Activated B cell treated with CpG ODN at 0.5 μM for 24 hours (primary cell): ENCODE results near the gene SRGAP3. TPM values are rescaled to one million over a fixed set of nuclear protein-coding genes. Genes with fewer than 3 reads are reported as not detected.

Experiments
- ATAC-seq: fragments of 200-7000 bp; cut with Tn5 transposase; one replicate; pipeline ENCODE4 v1.10.0; 2021; ENCODE audit warnings: low read depth, mild to moderate bottlenecking, moderate library complexity
- CTCF ChIA-PET: fragments of 350-600 bp; sonication (Branson Sonifier 250); formaldehyde crosslinking; loops from one replicate; lab custom pipeline; 2021; ENCODE audit warnings: antibody characterized with exemption; lab: Charles Lee
- POLR2A ChIA-PET: fragments of 350-600 bp; sonication (Branson Sonifier 250); formaldehyde crosslinking; loops from one replicate; lab custom pipeline; 2021; ENCODE audit warnings: antibody characterized with exemption; lab: Charles Lee
- DNase-seq: peaks from one replicate; pipeline ENCODE4 v3.0.0; 2022
- H3K27ac Mint-ChIP-seq: one replicate; pipeline ENCODE4 v1.8.0; 2020; ENCODE audit warnings: mixed read lengths
- H3K27me3 Mint-ChIP-seq: one replicate; pipeline ENCODE4 v1.8.0; 2021; ENCODE audit warnings: mixed read lengths
- H3K36me3 Mint-ChIP-seq: one replicate; pipeline ENCODE4 v1.8.0; 2021; ENCODE audit warnings: low read depth, mixed read lengths
- H3K4me1 Mint-ChIP-seq: one replicate; pipeline ENCODE4 v1.8.0; 2021; ENCODE audit warnings: mixed read lengths
- H3K4me3 Mint-ChIP-seq: one replicate; pipeline ENCODE4 v1.8.0; 2020; ENCODE audit warnings: mild to moderate bottlenecking, mixed read lengths
- H3K9me3 Mint-ChIP-seq: one replicate; pipeline ENCODE4 v1.8.0; 2020; ENCODE audit warnings: mixed read lengths
- intact Hi-C: fragments of 100-400 bp; cut with micrococcal nuclease; formaldehyde crosslinking; loops from one replicate; pipeline ENCODE4 v1.15.1; 2024
- total RNA-seq: library from RNA; stranded (reverse); gene quantifications from 2 replicates; pipeline ENCODE4 v1.2.3, GENCODE V29; 2022
- TF ChIP-seq, protein P1 (sequence below): fragments of 200-600 bp; IDR thresholded peaks from one replicate; pipeline ENCODE4 v1.8.0; 2022; ENCODE audit warnings: antibody characterized with exemption, mild to moderate bottlenecking

Gene SRGAP3
- total RNA-seq, 1 donor from 2014 or later, result 0.58 TPM

DNA sequence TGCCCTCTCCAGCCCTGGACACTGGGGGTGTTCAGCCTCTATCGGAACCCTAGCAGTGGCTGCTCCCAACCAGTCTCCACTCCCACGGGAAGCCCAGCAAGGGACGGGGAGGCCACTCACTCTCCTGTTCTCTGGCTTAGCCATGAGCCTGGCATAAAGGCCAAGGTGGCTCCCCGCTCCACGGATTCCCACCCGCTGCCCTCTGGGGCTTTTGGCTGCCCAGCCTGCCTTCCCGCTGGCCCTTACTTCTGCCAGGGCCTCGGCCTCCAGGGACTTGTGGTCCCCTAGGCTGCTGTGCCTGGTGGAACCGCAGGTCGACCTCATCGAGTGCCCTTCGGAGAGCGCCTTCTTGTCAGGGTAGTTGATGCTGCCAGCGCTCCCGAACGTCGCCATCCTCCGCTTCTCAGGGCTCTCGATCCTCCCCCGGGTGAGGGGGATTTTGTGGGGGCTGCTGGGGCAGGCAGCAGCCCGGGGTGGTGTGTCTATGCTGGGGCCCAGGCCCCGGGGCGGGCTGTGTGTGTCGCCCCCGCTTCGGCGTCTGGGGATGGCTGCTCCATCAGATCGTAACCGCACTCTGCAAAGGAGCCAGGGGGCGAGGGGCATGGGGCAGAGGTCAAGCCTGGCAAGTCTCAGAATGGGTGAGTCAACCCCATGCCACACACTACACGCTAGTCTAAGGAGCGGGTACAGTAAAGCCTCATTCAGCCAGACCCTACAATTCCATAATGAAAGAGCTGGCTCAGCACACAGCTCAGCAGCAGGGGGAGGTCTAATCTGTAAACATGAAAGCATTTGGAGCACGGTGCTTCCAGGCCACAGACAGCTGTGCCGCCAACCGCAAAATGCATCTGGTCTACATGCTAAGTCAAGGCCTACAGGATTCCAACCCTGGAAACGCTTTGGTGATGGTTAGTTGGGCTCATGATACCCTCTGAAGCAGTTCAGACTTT is 258.9 kb downstream of the SRGAP3 start:
- H3K27me3 Mint-ChIP-seq, result peaks cover 2% of the 10 kb centered on the region
- no peak overlapping the region for H3K4me3 Mint-ChIP-seq
- intact Hi-C loops, result no loop called here
- TF ChIP-seq, protein P1, sequence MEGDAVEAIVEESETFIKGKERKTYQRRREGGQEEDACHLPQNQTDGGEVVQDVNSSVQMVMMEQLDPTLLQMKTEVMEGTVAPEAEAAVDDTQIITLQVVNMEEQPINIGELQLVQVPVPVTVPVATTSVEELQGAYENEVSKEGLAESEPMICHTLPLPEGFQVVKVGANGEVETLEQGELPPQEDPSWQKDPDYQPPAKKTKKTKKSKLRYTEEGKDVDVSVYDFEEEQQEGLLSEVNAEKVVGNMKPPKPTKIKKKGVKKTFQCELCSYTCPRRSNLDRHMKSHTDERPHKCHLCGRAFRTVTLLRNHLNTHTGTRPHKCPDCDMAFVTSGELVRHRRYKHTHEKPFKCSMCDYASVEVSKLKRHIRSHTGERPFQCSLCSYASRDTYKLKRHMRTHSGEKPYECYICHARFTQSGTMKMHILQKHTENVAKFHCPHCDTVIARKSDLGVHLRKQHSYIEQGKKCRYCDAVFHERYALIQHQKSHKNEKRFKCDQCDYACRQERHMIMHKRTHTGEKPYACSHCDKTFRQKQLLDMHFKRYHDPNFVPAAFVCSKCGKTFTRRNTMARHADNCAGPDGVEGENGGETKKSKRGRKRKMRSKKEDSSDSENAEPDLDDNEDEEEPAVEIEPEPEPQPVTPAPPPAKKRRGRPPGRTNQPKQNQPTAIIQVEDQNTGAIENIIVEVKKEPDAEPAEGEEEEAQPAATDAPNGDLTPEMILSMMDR, result no peak
- H3K36me3 Mint-ChIP-seq, result no peaks in the 10 kb centered on the region
- DNase-seq (no peak), ATAC-seq (no peak)
- ChIA-PET CTCF (no interaction called here), POLR2A (no interaction called here)
- no peaks in the 10 kb centered on the region for H3K9me3 Mint-ChIP-seq
- peaks cover 5% of the 10 kb centered on the region for H3K4me1 Mint-ChIP-seq
- H3K27ac Mint-ChIP-seq, result no peak overlapping the region

DNA sequence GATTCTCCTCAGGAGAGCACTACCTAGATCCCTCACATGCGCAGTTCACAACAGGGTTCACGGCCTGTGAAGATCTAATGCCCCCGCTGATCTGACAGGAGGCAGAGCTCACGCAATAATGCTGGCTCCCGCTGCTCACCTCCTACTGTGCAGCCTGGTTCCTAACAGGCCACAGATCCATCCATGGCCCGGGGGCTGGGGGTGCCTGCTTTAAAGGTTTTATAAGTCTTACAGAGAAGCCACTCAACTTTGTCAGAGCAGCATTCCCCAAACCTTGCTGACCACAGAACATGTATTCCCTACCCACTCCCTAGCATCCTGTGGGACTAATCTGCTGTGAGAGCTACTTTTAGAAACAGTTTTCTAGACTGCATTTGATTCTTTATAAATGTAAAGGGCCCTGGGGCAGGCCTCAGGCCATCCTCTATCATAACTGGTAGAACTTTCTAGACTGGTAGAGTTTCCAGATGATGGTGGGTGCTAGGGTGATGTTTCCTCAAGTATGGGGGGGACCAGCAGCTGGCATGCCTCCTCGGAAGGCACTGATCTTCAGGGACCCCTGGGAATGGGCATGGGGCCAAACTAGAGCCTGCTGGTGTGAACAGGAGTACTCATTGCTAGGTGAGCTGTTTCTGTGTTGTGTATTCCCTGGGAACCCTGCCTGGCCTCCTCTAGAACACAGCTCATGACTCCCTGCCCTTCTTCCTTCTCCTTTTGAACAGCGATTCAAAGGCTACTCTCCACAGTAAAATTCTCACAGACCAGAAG is 260.5 kb downstream of the SRGAP3 start:
- TF ChIP-seq, protein P1, result no peak
- no peak overlapping the region for H3K27ac Mint-ChIP-seq
- no peak overlapping the region for H3K4me3 Mint-ChIP-seq
- no peak for ATAC-seq
- CTCF ChIA-PET, result interaction anchor here (1.8 kb wide), 1 partner anchor 313 kb away, joined by 16 read pairs; no protein-coding TSS in a partner anchor
- POLR2A ChIA-PET, result no interaction called here
- no peaks in the 10 kb centered on the region for H3K9me3 Mint-ChIP-seq
- H3K36me3 Mint-ChIP-seq, result no peaks in the 10 kb centered on the region
- intact Hi-C loops, result loop anchor here (1.0 kb wide), 1 partner anchor 313 kb away; no protein-coding TSS in a partner anchor
- DNase-seq, result no peak
- peaks cover 2% of the 10 kb centered on the region for H3K27me3 Mint-ChIP-seq
- H3K4me1 Mint-ChIP-seq, result peaks cover 5% of the 10 kb centered on the region

DNA sequence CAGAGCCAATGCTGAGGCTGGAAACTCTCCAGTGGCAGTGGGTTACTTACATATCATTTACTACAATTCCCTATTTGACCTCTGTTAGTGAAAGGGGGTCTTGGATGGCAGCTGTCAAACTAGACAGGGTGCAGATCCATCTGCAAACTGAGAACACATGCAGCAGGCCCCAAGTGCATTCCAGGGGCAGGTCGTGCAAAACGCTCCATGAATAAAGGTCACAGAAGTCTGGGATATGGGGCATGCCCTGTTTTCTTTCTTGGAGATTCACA is 261.1 kb downstream of the SRGAP3 start:
- Mint-ChIP-seq H3K4me1 (peaks cover 5% of the 10 kb centered on the region), H3K4me3 (no peak overlapping the region), H3K36me3 (no peaks in the 10 kb centered on the region), H3K9me3 (no peaks in the 10 kb centered on the region), H3K27me3 (peaks cover 2% of the 10 kb centered on the region), H3K27ac (no peak overlapping the region)
- POLR2A ChIA-PET, result no interaction called here
- CTCF ChIA-PET, result interaction anchor here (1.0 to 1.8 kb wide), 3 partner anchors 17 to 315 kb away, joined by 4 to 16 read pairs (median 4); no protein-coding TSS in a partner anchor
- DNase-seq (no peak), ATAC-seq (no peak)
- TF ChIP-seq, protein P1, result no peak
- intact Hi-C loops, result loop anchor here (1.0 kb wide), 1 partner anchor 314 kb away; no protein-coding TSS in a partner anchor

DNA sequence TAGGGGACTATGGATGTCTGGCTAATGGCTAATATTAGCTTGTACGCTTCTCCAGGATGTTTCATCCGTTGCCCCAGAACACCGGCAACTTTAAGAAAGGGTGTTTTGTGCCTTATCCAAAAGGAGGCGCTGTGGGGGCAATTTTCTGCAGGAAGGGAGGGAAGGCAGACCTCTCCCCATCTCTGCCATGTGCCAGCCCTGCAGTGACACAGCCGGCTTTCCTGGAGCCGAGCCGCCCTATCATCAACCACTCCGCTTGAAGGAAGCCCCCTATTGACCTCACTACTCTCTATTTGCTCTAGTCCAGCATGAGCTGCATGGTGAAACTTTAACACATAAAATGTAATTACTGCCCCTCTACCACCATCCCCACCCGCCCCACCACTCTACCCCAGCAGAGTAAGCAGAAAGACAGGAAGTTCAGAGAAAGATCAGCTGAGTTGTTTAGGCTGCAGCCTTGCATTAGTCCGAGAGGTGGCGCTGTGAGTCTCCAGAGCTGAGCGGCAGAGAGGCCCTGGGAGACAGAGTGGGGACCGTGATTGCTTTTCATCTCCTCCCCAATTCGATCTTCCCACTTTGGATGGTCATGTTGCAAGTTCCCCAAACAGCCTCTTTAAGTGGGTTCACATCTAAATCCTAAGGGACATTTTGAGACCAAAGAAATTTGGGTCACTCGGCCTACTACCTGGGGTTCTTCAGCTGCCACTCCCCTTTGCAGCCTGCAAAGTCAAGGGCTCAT is 261.6 kb downstream of the SRGAP3 start:
- TF ChIP-seq, protein P1, result no peak
- DNase-seq, result no peak
- CTCF ChIA-PET, result interaction anchor here (1.0 to 1.8 kb wide), 4 partner anchors 16 to 316 kb away, joined by 3 to 16 read pairs (median 4); no protein-coding TSS in a partner anchor
- POLR2A ChIA-PET, result no interaction called here
- peak; percentile 83 for ATAC-seq
- H3K27ac Mint-ChIP-seq, result no peak overlapping the region
- H3K4me3 Mint-ChIP-seq, result peak overlapping the region; percentile 58
- H3K9me3 Mint-ChIP-seq, result no peaks in the 10 kb centered on the region
- intact Hi-C loops, result loop anchor here (1.0 kb wide), 1 partner anchor 314 kb away; no protein-coding TSS in a partner anchor
- no peaks in the 10 kb centered on the region for H3K36me3 Mint-ChIP-seq
- peaks cover 2% of the 10 kb centered on the region for H3K27me3 Mint-ChIP-seq
- H3K4me1 Mint-ChIP-seq, result peaks cover 5% of the 10 kb centered on the region
